Loucy (cell line): Measurements from ENCODE around the gene CD72.

Experiments used
- CTCF ChIP-seq: fragments of 200-600 bp; sonication (generic); conservative IDR thresholded peaks from 2 replicates; pipeline ENCODE4 v1.5.1; 2014; ENCODE audit warnings: mild to moderate bottlenecking, antibody characterized with exemption, low read length
- EZH2phosphoT487 ChIP-seq: fragments of 200-600 bp; IDR thresholded peaks from 2 replicates; pipeline ENCODE4 v1.6.1; 2018; ENCODE audit warnings: antibody characterized with exemption, mild to moderate bottlenecking, moderate library complexity, borderline replicate concordance

GRCh38 chr9:35661756-35662350 is 43.6 kb upstream of the CD72 start:
- no peak for TF ChIP-seq CTCF
- TF ChIP-seq EZH2phosphoT487, result no peak
